ENCODE measurements around the gene PRKN. TPM values are rescaled to one million over a fixed set of nuclear protein-coding genes. Genes with fewer than 3 reads are reported as not detected.

Gene PRKN
- total RNA-seq, 1 donor from 2014 or later = 5.7 TPM

DNA sequence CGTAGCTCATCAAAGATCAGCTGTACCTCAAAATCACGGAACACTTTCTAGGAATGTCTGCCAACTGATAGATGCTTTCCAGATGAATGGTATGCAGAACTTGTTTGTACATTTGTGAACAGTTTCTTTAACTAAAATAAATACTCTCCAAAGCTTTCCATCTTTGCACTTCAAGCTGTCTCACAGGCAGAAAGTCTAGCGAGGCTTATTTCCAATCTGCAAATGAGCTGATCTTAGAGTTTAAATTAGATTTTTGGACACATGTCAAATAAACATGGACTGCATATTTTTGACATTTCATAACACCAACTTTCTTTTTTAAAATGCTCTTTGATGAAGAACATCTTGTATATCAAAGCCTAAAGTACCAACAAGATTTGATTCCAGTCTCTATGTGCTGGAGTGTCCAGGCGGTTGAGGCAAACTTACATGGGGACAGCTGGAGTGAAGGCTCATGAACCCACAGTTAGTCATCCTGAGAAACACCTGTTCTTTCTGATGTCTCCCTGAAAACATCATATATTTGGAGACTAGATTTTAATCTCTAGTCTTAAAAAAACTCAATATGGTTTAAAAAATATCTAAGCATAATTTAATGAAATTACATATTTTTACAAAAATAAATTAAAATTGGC is 1185.1 kb downstream of the PRKN start:
- peaks cover 6% of the 10 kb centered on the region for H3K4me1 Mint-ChIP-seq (ENCODE audit: low read depth)
- H3K27ac Mint-ChIP-seq (ENCODE audit: unreplicated experiment) = no peak overlapping the region
- no peak for DNase-seq (ENCODE audit: low spot score)
- TF ChIP-seq, protein P1, sequence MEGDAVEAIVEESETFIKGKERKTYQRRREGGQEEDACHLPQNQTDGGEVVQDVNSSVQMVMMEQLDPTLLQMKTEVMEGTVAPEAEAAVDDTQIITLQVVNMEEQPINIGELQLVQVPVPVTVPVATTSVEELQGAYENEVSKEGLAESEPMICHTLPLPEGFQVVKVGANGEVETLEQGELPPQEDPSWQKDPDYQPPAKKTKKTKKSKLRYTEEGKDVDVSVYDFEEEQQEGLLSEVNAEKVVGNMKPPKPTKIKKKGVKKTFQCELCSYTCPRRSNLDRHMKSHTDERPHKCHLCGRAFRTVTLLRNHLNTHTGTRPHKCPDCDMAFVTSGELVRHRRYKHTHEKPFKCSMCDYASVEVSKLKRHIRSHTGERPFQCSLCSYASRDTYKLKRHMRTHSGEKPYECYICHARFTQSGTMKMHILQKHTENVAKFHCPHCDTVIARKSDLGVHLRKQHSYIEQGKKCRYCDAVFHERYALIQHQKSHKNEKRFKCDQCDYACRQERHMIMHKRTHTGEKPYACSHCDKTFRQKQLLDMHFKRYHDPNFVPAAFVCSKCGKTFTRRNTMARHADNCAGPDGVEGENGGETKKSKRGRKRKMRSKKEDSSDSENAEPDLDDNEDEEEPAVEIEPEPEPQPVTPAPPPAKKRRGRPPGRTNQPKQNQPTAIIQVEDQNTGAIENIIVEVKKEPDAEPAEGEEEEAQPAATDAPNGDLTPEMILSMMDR (IDR thresholded peaks at IDR 0.05) = no peak
- H3K4me3 Mint-ChIP-seq (ENCODE audit: unreplicated experiment) = no peak overlapping the region
- no peaks in the 10 kb centered on the region for H3K9me3 Mint-ChIP-seq (ENCODE audit: low read depth)
- no peaks in the 10 kb centered on the region for H3K27me3 Mint-ChIP-seq (ENCODE audit: low read depth)
- H3K36me3 Mint-ChIP-seq (ENCODE audit: low read depth) = peaks cover 1% of the 10 kb centered on the region

DNA sequence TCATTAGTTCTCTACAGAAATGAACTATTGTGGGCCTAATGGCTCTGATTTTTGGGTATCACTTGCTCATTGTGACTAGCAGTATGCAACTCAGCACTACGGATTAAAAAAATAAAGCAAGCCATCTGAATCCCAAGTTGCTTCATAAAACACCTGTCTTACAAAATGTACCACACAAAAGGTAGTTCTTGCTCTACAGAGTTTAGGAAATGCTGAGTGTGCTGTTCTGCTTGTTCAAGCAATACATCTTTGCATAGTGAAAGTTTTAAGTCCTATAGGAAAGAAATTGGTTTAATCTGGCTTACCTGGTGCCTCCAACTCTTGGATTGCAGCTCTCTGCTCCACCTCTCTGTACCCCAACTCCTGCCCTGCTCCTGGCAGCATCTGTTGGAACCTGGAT is 1187.0 kb downstream of the PRKN start:
- TF ChIP-seq, protein P1 (IDR thresholded peaks at IDR 0.05) = no peak
- H3K36me3 Mint-ChIP-seq (ENCODE audit: low read depth) = no peaks in the 10 kb centered on the region
- H3K27ac Mint-ChIP-seq (ENCODE audit: unreplicated experiment) = no peak overlapping the region
- H3K4me3 Mint-ChIP-seq (ENCODE audit: unreplicated experiment) = no peak overlapping the region
- H3K27me3 Mint-ChIP-seq (ENCODE audit: low read depth) = no peaks in the 10 kb centered on the region
- no peaks in the 10 kb centered on the region for H3K9me3 Mint-ChIP-seq (ENCODE audit: low read depth)
- DNase-seq (ENCODE audit: low spot score) = no peak
- H3K4me1 Mint-ChIP-seq (ENCODE audit: low read depth) = peaks cover 20% of the 10 kb centered on the region

DNA sequence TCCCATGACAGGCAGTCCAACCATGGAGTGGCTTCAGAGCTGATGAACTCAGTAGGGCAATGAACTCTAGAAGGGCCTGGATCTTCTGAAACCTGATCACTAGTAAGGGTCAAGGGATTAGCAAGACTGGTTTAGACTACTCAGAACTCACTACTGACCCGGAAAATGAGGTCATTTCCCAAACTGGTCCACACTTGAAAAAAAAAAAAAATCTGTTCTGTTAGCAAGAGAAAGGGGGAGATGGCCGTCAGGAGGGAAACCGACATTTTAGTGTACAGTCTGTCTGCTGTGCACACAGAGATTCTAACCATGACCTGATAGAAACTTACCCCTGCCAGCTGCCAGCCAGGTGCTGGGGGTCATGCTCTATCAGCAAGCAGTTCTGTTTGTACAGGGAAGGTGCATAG is 1191.3 kb downstream of the PRKN start:
- Mint-ChIP-seq H3K4me3 (ENCODE audit: unreplicated experiment) (no peak overlapping the region), H3K36me3 (ENCODE audit: low read depth) (no peaks in the 10 kb centered on the region), H3K9me3 (ENCODE audit: low read depth) (peaks cover 8% of the 10 kb centered on the region), H3K4me1 (ENCODE audit: low read depth) (peaks cover 13% of the 10 kb centered on the region), H3K27ac (ENCODE audit: unreplicated experiment) (no peak overlapping the region), H3K27me3 (ENCODE audit: low read depth) (no peaks in the 10 kb centered on the region)
- TF ChIP-seq, protein P1 (IDR thresholded peaks at IDR 0.05) = no peak
- no peak for DNase-seq (ENCODE audit: low spot score)

DNA sequence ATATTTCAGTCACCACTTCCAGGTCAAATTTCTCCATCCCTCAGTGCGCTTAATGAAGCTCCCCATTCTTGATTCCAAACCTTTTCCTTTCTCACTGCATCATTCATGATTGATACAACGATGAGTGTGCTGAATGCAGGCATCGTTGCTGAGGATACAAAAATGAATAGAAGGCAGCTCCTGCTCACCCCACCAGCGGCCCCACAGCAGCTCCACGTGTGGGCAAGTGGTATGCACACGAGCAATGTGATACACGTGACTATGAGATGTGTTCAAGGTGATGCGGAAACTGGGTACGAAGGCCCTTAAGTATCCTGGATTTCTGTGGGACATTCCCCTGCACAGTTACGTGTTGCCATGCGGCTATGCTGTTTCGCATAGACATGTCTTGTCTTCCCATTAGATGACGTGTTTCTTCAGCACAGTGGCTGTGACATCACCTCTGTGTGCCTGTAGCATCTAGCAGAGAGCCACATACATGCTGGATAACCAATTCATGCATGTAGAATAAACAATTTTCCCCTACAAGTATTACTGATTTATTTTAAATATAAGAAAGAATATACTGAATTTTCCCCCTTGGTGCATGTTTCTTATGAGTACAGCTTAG is 1193.2 kb downstream of the PRKN start:
- peaks cover 21% of the 10 kb centered on the region for H3K4me1 Mint-ChIP-seq (ENCODE audit: low read depth)
- no peaks in the 10 kb centered on the region for H3K36me3 Mint-ChIP-seq (ENCODE audit: low read depth)
- H3K4me3 Mint-ChIP-seq (ENCODE audit: unreplicated experiment) = no peak overlapping the region
- TF ChIP-seq, protein P1 (IDR thresholded peaks at IDR 0.05) = no peak
- H3K9me3 Mint-ChIP-seq (ENCODE audit: low read depth) = peaks cover 8% of the 10 kb centered on the region
- H3K27ac Mint-ChIP-seq (ENCODE audit: unreplicated experiment) = no peak overlapping the region
- H3K27me3 Mint-ChIP-seq (ENCODE audit: low read depth) = no peaks in the 10 kb centered on the region
- DNase-seq (ENCODE audit: low spot score) = no peak

DNA sequence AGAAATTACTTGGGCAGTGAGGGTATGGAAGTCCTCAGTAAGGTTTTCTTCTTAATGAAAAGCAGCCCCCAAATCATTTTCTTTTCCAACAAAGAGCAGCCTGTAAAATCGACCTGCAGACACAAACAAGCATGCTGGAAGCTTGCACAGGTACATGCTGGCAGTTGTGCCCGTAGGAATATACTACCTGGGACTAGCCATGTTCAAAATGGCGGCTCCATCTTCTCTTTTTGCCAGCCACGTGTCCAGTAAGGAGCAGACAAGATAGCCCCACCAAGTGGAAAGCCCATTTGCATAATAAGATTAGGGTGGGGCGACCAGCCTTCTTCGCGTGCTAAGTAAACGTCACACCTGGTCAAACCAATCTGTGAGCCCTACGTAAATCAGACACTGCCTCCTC is 1194.3 kb downstream of the PRKN start:
- Mint-ChIP-seq H3K4me1 (ENCODE audit: low read depth) (peaks cover 21% of the 10 kb centered on the region), H3K4me3 (ENCODE audit: unreplicated experiment) (no peak overlapping the region), H3K9me3 (ENCODE audit: low read depth) (peaks cover 8% of the 10 kb centered on the region), H3K36me3 (ENCODE audit: low read depth) (no peaks in the 10 kb centered on the region), H3K27me3 (ENCODE audit: low read depth) (no peaks in the 10 kb centered on the region), H3K27ac (ENCODE audit: unreplicated experiment) (no peak overlapping the region)
- TF ChIP-seq, protein P1 (IDR thresholded peaks at IDR 0.05) = no peak
- no peak for DNase-seq (ENCODE audit: low spot score)
